Neural crest cell (in vitro differentiated cells): ENCODE data around the gene ACIN1. TPM values are rescaled to one million over a fixed set of nuclear protein-coding genes. Genes with fewer than 3 reads are reported as not detected.

ENCODE experiments used
- DNase-seq: peaks from one replicate; pipeline ENCODE4 v3.0.0; 2021; ENCODE audit warnings: low read depth, mixed read lengths, low spot score
- H3K27ac Mint-ChIP-seq: one replicate; pipeline ENCODE4 v1.8.0; 2021; ENCODE audit warnings: mild to moderate bottlenecking, mixed read lengths; ENCODE audit not compliant: unreplicated experiment
- H3K27me3 Mint-ChIP-seq: 2 replicates; pipeline ENCODE4 v1.8.0; 2021; ENCODE audit warnings: low read depth, mild to moderate bottlenecking, mixed read lengths
- H3K36me3 Mint-ChIP-seq: 2 replicates; pipeline ENCODE4 v1.8.0; 2021; ENCODE audit warnings: low read depth, mild to moderate bottlenecking, mixed read lengths
- H3K4me1 Mint-ChIP-seq: 2 replicates; pipeline ENCODE4 v1.8.0; 2021; ENCODE audit warnings: mixed read lengths
- H3K4me3 Mint-ChIP-seq: one replicate; pipeline ENCODE4 v1.8.0; 2021; ENCODE audit warnings: mild to moderate bottlenecking, mixed read lengths
- H3K9me3 Mint-ChIP-seq: 2 replicates; pipeline ENCODE4 v1.8.0; 2021; ENCODE audit warnings: mixed read lengths
- total RNA-seq: library from RNA; stranded (reverse); gene quantifications from 2 replicates; pipeline ENCODE4 v1.2.1, GENCODE V29; 2021
- TF ChIP-seq, protein P1 (sequence below): fragments of 200-600 bp; sonication (generic); conservative IDR thresholded peaks from 2 replicates; pipeline ENCODE4 v1.5.0; 2021; ENCODE audit warnings: antibody characterized with exemption, mild to moderate bottlenecking

ACIN1 gene
- total RNA-seq, 1 donor from 2014 or later: 352 TPM

DNA sequence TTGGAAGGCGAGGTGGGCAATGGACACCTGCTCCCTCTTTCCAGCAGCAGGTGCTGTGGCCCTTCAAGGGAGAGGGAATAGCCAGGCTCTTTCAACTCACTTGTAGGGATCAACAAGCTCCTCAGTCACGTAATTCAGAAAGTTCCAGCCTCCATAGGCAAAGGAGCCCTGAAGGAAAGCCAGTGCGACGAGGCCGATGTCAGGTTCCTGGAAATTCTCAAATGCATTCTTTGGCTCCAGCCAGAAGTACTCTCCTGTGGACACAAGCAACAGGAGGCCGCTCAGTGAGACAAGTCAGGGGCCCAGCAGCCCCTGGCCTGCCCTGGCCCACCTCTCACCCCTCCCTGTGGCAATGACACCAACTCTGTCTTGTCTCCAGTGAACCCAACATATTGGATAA lies 45.4 kb upstream of the ACIN1 start:
- TF ChIP-seq, protein P1, sequence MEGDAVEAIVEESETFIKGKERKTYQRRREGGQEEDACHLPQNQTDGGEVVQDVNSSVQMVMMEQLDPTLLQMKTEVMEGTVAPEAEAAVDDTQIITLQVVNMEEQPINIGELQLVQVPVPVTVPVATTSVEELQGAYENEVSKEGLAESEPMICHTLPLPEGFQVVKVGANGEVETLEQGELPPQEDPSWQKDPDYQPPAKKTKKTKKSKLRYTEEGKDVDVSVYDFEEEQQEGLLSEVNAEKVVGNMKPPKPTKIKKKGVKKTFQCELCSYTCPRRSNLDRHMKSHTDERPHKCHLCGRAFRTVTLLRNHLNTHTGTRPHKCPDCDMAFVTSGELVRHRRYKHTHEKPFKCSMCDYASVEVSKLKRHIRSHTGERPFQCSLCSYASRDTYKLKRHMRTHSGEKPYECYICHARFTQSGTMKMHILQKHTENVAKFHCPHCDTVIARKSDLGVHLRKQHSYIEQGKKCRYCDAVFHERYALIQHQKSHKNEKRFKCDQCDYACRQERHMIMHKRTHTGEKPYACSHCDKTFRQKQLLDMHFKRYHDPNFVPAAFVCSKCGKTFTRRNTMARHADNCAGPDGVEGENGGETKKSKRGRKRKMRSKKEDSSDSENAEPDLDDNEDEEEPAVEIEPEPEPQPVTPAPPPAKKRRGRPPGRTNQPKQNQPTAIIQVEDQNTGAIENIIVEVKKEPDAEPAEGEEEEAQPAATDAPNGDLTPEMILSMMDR: no peak
- H3K27ac Mint-ChIP-seq: peak overlapping the region; percentile 51
- H3K4me3 Mint-ChIP-seq: no peak overlapping the region
- H3K36me3 Mint-ChIP-seq: no peaks in the 10 kb centered on the region
- H3K27me3 Mint-ChIP-seq: no peaks in the 10 kb centered on the region
- DNase-seq: no peak
- no peaks in the 10 kb centered on the region for H3K9me3 Mint-ChIP-seq
- H3K4me1 Mint-ChIP-seq: no peaks in the 10 kb centered on the region

DNA sequence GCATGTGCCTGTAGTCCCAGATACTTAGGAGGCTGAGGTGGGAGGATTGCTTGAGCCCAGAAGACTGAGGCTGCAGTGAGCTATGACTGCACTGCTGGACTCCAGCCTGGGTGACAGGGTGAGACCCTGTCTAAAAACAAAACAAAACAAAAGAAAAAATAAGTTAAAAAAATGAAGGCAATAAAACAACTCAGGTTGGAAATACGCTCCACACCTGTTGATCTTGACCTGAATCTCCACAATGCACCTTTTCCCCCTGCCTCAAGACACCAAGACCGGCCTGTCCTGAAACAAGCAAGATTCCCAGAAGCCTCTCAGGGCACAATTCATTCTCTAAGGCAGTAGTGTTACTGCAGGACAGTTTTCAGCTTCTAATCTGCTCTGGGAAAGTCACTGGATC lies 44.9 kb upstream of the ACIN1 start:
- H3K4me3 Mint-ChIP-seq: no peak overlapping the region
- no peaks in the 10 kb centered on the region for H3K36me3 Mint-ChIP-seq
- no peaks in the 10 kb centered on the region for H3K9me3 Mint-ChIP-seq
- H3K27ac Mint-ChIP-seq: peak overlapping the region; percentile 51
- DNase-seq: no peak
- H3K4me1 Mint-ChIP-seq: no peaks in the 10 kb centered on the region
- TF ChIP-seq, protein P1: no peak
- H3K27me3 Mint-ChIP-seq: no peaks in the 10 kb centered on the region

DNA sequence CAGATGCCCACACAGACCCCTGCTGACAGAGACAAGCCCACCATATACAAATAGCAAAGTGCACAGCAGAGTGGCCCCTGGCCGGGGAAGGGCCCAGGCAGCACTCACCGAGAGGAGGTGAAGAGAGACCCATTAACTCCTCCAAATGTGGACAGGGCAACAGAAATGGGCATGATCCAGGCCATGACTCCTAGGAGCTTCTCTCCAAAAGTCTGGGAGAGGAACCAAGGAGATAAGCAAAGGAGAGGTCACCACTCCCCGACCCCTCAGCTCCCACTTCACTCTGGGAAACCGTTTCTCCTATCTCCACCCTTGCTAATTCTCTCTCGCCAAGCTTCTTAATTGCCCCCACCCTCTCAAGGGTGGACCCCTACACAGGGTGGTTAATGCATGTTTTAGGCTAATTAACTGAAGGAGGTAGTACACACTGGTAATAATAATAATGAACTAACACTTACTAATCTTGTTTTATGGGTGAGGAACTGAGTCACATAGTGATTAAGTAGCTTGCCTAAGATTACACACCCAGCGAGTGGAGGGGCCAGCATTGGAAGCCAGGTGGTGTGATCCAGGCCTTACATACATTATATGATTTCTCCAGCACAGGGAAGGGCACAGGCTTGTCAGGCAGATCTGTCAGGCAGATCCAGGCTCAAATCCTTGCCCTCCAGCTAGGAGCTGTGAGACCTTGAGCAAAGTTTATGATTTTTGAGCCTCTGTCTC lies 43.0 kb upstream of the ACIN1 start:
- H3K4me1 Mint-ChIP-seq: no peaks in the 10 kb centered on the region
- no peak for DNase-seq
- H3K27ac Mint-ChIP-seq: no peak overlapping the region
- no peaks in the 10 kb centered on the region for H3K36me3 Mint-ChIP-seq
- no peak overlapping the region for H3K4me3 Mint-ChIP-seq
- TF ChIP-seq, protein P1: no peak
- H3K27me3 Mint-ChIP-seq: no peaks in the 10 kb centered on the region
- H3K9me3 Mint-ChIP-seq: no peaks in the 10 kb centered on the region

DNA sequence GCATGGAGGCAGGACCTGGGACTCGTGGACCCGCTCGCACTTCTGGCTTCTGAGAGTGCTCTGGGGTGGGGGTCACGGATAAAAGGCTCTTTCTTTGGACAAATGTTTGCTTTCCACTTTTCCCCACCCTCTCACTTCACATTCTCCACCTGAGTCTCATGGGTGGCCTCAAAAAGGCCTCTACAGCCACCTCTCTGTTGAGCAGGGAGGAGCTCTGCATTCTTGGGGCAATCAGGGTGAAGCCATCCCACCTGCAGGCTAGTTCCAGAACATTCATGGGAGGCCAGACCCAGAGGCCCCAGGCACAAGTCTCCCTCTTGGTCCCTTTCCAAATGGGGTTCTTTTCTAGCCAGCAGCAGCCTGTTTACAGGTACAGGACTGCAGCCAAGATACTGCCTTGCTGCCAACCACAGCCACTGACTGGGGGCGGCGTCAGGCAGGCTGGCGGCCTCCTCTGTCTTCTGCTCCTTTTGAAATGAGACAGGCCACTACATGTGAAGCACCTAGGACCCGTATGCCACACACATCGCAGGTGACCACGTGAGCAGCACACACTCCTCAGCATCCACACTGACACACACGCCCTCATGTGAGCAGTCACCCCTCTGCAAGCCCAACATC lies 42.4 kb upstream of the ACIN1 start:
- TF ChIP-seq, protein P1: no peak
- Mint-ChIP-seq H3K36me3 (no peaks in the 10 kb centered on the region), H3K9me3 (no peaks in the 10 kb centered on the region), H3K27me3 (no peaks in the 10 kb centered on the region), H3K4me3 (no peak overlapping the region), H3K27ac (no peak overlapping the region), H3K4me1 (no peaks in the 10 kb centered on the region)
- no peak for DNase-seq

DNA sequence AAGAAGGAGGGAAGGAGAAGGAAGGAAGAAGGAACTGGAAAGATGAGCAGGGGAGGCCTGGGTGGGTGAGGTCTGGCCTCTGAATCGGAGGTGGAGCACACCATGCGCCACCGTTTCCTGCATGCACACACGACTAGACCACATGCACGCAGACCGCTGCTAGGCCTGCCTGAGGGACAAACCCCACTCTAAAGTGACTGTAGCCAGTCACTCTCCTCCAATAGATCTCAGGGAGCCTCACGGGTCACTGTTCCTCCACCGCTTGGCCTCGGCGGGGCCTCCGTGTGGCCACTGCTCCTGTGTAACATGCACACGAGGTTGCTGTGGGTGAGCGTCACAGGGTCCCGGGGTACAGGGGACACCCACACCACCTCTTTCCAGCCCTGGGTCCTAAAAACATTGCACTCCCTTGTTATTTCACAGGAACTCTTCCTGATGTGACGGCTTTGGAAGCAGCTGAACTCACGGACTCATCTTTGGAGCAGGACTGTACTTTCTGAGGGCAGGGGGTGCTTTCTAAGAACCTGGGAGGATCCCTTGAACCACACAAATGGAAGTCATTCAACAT lies 41.7 kb upstream of the ACIN1 start:
- TF ChIP-seq, protein P1: no peak
- no peaks in the 10 kb centered on the region for H3K27me3 Mint-ChIP-seq
- H3K4me1 Mint-ChIP-seq: no peaks in the 10 kb centered on the region
- no peaks in the 10 kb centered on the region for H3K36me3 Mint-ChIP-seq
- DNase-seq: no peak
- H3K9me3 Mint-ChIP-seq: no peaks in the 10 kb centered on the region
- H3K27ac Mint-ChIP-seq: no peak overlapping the region
- no peak overlapping the region for H3K4me3 Mint-ChIP-seq
